PC-9 (cell line): ENCODE data around the gene MIGA2.

Experiments
- EZH2 ChIP-seq: fragments of 200-600 bp; sonication (generic); IDR thresholded peaks from 2 replicates; pipeline ENCODE4 v1.8.0; 2017; ENCODE audit warnings: antibody characterized with exemption, low read depth
- TF ChIP-seq, protein P1 (sequence below): fragments of 200-600 bp; sonication (generic); conservative IDR thresholded peaks from 2 replicates; pipeline ENCODE4 v1.6.1; 2017; ENCODE audit warnings: mixed run types, antibody characterized with exemption, mild to moderate bottlenecking, moderate library complexity

DNA sequence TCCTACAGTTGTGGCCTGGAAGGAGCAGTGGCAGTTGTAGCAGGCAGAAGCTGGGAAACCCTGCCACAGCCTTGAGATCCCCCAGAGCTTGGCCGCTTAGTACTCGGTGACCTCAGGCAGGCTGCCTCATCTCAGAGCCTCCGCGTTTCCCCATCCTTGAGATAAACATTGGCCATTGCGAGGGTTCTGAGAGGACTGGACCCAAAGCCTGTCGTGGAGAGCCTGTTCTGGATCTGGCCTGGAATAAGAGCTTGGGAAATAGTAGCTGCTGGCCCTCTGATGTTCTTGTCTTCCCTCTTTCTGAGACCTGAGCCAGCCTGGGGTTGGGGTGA lies 1.3 kb downstream of the MIGA2 start:
- no peak for TF ChIP-seq EZH2
- TF ChIP-seq, protein P1, sequence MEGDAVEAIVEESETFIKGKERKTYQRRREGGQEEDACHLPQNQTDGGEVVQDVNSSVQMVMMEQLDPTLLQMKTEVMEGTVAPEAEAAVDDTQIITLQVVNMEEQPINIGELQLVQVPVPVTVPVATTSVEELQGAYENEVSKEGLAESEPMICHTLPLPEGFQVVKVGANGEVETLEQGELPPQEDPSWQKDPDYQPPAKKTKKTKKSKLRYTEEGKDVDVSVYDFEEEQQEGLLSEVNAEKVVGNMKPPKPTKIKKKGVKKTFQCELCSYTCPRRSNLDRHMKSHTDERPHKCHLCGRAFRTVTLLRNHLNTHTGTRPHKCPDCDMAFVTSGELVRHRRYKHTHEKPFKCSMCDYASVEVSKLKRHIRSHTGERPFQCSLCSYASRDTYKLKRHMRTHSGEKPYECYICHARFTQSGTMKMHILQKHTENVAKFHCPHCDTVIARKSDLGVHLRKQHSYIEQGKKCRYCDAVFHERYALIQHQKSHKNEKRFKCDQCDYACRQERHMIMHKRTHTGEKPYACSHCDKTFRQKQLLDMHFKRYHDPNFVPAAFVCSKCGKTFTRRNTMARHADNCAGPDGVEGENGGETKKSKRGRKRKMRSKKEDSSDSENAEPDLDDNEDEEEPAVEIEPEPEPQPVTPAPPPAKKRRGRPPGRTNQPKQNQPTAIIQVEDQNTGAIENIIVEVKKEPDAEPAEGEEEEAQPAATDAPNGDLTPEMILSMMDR, result no peak
